LHCN-M2 (cell line): Measurements from ENCODE around the gene POLG. TPM values are rescaled to one million over a fixed set of nuclear protein-coding genes. Genes with fewer than 3 reads are reported as not detected.
A peak's percentile ranks its signal among the peaks of the same experiment; 100 is the strongest.

ENCODE experiments used
- DNase-seq: peaks from one replicate; pipeline ENCODE4 v3.0.0-alpha.2; 2012; ENCODE audit warnings: low read depth
- polyA plus RNA-seq: library from polyadenylated mRNA; unstranded; fragments of >200 nt; gene quantifications from one replicate; pipeline ENCODE4 v1.2.1, GENCODE V29; 2012; ENCODE audit warnings: missing spikeins
- total RNA-seq: library from RNA; depleted of rRNA; stranded (reverse); fragments of >200 nt; gene quantifications from 2 replicates; pipeline ENCODE4 v1.2.3, GENCODE V29; 2014; rRNA removed

POLG gene
- total RNA-seq = 57.8 and 58.8 TPM in 2 replicates
- polyA plus RNA-seq = 34.0 TPM

DNA sequence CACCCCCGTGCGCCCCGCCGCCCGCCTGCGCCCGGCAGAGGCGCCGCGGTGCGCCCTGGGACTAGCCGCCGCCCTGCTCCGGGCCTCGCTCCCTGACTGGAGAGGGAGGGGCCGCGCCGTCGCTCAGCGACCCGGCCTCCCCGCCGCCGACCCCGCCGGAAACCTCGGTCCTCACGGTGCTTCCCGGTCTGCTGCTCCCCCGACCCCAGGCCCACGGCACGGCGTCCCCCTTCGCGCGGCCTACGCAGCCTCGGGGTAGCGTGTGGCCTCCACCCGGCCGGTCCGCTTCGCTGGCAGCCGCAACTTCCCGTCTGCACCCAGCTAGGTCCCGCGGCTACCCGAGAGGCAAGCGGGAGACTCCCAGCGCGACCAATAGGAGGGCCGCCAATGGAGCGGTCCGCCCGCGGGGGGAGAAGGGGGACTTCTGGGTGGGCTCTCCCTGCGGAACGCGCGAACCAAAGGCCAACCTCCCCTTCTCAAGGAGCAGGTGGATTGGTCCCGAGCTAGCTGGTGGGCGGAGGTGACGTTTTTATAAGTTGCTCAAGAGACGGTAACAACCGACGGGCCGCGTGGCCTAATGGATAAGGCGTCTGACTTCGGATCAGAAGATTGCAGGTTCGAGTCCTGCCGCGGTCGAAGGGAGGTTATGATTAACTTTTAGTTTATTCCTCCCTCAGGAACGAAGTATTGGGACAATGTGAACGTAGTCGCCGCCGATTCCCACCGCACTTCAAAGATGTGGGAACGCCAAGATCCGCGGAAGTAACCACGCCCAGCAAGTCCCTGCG is at the start of gene POLG:
POLG (minus strand) TSS at position 315 of the 788 bp plus-strand sequence. CDS start 1,070 bp downstream, outside the sequence.
- DNase-seq = peak; percentile 98

DNA sequence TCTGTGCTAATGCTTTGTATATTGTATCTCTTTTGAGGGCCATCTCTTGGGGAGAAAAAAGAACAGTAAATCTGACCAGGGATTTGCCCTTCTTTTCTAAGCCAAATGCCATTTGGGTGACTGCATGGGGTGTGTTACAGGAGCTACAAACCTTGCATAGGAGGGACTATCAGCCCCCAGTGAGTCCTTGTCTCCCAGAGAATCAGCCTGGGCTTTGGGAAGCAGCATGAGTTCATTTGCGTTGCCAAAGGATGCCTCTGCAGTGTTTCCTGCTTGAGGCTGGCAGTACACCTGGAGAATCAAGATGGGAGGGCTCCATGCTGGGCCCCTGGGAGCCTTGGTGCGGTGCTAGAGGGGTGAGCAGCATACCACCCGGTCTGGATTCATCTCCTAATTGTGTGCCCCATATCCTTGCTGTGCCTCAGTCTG is 49.6 kb upstream of the POLG start:
- no peak for DNase-seq

DNA sequence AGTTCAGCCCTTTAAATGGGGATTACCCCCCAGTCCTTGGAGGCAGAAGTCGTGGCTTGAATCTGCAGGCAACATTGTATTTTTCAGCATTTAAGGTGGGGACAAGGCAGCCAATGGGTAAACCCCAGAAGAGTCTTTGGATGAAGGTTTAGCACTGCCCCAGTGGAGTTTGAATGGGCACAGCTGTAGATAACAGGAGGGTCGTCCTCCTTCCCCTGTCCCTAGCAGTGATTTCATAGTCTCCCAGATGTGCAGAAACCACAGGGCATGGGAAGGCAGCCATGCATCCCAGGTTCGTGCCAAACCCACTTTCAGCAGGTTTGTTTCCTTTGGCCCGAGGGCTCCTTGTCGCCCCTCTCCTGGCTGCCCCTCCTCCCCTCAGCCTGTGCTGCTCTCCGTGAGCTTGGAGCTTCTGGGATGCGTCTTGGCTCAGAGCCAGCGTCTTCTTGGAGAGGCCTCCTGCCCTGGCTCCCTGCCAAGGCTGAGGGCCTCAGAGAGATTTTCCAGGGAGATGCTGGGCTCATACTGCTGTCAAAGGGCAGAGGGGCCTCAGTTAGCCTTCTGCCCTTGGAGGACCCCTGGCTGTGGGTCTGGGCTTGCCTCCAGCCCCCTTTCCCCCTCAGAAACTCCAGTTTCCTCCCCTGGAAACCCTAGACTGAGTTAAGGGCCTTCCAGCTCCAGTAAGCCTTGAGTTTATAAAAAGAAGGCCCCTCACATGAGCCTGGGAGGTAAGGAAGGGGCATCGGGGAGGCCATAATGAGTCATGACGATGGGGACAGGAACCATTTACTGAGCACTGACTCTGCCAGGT is 48.9 kb upstream of the POLG start:
- peak; percentile 19 for DNase-seq

DNA sequence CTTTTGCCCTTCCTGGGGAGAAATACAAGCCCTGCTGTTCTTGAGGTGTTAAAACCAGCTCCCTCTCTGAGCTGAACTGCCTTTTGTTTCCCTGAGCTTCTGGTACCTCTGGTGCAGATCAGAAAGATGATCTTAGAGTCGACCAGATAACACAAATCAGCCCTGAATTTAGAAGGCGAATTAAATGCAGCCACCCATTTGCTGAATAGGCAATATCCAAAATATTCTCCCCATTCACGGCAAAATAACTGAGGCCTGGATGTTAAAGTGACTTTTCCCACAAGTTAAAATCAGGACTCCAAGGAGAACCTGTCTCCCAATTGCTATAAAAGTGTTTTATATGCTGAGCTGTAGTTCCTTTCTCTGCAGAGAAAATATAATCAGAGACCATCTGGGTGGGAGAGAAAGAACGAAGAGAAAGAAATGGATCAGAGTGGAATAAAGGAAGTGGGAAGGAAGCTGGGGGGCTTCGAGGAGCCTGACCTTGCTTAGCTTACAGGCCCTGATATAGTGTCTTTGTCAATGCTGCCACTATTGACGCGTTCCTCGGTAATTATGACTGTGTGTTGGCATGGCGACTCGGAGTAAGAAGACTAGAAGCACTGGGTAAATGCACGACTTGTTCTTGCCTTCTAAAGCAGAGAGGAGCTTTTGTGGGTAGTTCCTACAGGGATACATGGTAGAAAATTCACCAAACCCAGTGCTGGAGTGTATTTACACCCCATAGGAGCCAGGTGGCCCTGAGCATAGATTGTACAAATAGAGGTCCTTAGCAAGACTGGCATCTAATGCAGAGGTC is 47.5 kb upstream of the POLG start:
- DNase-seq = no peak

DNA sequence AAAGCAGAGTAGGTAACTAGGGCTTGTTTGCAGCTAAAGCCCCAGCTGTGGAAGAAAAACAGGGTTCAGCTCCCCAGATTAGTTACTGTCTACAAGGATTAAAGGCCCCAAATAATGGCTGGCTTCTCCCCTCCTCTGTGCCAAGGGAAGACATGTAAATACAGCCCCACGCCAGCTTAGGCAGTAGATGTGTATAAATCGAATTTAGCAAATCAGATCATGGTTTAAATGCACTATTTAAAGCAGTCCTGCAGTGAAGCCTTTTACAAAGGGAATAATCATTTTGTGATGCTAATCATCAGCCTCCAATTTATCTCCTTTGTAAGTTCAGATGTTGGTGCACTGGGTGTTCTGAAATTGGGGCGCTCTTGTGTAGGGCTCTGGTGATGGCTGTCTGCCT is 46.7 kb upstream of the POLG start:
- DNase-seq = no peak

DNA sequence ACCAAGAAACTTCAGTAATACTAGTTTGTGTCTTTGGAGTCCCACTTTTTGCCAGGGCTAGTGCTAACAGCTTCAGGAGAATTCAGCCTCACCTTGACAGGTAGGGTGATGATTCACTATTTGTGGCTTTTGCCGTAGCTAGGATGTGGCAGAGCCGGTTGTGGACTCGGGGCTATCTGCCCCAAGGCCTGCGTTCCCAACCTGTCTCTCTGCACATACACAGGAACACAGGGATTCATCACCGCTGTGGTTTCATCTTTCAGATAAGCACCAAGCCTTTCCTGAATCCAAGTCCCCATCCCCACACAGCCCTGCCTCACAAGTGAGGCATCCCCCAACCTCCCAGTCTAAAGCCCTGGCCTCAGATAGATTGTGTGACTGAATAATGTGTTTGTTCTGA is 45.2 kb upstream of the POLG start:
- DNase-seq = no peak

DNA sequence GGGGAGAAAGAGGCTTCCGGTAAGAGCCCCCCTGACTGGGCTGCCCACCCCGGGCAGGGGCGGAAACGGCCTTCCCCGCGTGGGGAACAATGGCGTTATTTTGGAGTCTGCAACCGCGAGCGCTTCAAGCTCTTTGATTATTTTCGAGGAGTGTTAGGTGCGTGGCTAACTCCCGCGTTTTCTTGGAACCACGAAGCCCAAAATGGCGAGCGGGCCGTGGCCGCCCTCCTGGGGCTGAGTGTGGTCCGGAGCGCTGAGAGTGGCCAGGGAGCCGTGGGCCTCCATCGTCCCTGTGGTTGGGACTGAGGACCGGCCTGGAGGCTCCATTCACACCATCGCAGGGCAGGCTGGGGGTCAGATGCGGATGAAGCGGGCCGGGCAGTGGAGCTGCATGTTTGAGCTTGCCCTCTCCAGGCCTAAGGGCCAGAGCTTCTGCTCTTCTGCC is 44.6 kb upstream of the POLG start:
- DNase-seq = no peak

DNA sequence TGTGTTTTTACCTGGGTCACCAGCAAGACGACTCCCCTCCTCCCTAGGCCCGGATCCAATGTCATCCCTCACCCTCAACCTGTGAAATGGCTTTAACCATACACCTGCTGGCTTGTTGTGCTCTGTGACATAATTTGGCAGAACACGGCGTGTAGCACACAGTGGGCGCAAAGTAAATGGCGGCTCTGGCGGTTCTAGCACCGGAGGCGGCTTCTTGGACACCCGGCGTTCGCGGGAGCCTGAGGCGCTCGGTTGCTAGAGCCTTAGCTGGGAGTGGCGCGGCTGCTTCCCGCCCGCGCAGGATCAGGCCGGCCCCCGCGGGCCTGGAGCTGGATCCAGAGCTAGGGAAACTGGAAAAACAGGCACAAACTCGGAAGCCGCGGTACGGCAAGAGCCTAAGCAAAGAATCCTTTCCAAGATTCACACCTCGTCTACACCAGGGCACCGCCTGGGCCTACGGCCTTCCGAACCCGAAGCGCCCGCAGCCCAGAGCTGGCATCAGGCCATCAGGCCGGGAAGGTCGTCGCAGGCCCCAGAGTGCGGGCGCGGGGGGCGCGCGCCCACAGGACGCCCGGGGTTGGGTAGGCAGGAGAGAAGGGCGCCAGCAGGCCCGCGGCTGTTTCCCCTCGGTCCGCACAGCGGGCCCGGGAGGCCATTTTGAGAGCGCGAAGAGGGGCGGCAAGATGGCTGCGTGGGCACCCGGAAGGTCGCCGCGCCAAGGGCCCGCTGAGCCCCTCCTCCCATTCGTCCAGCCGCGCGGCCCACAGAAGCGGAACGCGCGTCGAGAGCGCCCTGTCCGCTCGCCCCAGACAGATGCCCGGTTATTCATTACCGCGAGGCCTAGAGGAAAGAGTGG is 43.9 kb upstream of the POLG start:
- no peak for DNase-seq

DNA sequence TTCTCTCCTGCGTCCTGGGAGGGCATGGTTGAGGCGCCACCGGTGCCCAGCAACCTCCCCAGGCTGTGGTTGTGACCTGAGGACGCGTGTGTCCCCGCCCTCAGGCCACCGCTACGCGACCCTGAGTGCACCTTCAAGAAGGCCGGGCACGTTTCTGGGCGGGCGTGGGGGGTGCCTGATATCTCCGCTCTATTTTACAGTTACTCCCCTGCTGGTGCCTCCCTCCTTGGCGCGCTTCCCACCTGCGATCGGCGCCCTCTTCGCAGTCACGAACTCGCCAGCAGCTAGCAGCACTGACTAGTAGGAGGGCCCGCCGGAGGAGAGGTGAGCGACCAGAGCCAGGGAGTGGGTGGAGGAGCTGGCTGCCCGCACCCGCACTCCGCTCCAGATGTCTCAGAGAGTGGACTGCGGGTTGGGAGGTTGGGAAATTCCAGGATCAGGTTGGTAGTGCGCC is 43.2 kb upstream of the POLG start:
- DNase-seq = no peak

DNA sequence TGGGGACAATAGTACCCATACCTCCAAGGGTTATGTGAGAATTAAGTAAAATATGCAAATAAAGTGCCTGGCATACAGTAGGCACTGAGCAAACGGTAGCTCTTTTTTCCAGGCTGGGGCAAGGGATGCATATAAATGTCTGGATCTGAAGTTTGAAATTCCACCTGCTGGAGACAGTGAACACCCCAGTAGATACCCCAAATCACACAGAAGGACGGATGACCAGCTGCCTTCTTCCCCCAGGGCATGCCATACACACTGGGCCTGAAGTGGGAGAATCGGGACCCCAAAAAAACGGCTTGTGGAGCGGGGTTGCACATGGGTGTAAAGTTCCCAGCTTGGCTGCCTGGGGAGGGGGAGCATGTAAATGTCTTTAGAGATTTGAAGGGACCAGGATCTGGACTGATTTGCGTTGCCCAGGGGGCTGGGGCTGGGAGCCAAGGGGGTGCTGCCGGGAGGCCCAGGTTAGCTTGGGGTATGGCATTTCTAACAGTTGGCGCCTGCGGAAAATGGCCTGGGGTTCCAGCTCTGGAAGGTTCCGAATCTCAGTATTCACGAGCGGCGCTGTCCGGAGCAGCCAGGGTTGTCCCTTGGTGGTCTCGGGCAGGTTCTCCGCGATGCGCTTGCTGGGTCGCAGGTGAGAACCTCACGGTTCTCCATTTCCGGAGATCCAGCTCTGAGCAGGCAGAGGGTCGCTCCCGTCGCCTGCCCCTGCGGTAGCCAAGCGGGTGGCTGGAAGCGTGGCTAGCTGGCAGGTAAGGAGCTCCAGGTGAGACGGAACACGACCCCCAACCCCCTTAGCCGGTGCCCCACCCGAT is 42.6 kb upstream of the POLG start:
- DNase-seq = no peak

DNA sequence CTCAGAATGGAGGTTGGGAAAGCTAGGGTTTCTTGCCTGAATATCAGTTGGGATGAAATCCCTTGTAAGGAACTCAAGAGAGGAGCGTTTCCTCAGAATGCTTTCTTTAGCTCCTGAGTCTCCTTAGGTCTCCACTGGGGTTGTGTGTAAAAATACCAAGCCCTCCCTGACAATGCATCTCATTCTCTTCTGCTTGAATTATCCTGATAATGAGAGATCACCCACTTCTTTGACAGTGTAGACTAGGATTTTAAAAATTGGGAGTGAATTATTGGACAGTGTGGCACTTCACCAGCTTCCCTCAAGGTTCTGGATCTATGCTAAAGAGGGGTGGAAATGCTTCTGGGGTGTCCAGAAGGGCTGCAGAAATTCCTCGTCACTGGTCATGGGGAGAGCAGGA is 41.8 kb upstream of the POLG start:
- DNase-seq = no peak

DNA sequence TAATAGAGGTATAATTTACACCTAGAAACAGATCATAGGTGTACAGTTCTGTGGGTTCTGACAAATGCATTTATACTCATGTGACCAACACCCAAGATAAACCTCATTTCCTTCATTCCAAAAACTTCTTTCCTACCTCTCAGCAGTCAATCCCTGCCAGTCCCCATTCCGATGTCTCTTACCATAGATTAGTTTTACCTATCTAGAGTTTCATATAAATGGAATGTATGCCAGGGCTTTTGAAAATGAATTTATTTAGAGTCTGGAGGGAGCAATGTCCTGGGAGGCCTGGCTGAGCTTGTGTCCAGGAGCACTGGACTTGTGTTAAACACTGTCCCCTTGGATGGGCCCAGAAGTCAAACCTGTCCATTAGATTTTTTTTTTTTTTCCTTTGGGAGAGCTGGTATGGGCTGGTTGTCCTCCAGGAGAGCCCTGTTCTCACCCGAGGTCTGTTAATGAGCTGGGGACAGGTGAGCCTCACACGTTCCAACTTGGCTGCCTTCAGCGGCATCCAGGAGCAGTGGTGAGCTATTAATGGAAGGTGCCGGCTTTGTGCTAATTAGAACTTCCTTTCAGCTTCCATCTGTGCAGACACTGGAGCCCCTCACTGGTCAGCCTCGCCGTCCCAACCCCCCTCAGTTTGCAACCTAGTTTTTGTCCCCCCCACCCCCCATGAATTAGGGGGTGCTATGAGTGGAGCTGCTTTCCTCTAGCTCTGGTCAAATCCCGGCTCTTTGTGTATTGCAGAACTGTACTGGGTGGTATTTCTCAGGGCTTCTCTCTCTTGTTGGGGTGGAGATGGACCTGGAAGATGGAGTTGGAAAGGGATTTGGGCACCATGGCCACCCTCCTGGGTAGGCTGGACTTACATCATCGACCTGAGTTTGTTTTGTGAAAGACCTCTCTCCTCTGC is 40.7 kb upstream of the POLG start:
- DNase-seq = no peak

DNA sequence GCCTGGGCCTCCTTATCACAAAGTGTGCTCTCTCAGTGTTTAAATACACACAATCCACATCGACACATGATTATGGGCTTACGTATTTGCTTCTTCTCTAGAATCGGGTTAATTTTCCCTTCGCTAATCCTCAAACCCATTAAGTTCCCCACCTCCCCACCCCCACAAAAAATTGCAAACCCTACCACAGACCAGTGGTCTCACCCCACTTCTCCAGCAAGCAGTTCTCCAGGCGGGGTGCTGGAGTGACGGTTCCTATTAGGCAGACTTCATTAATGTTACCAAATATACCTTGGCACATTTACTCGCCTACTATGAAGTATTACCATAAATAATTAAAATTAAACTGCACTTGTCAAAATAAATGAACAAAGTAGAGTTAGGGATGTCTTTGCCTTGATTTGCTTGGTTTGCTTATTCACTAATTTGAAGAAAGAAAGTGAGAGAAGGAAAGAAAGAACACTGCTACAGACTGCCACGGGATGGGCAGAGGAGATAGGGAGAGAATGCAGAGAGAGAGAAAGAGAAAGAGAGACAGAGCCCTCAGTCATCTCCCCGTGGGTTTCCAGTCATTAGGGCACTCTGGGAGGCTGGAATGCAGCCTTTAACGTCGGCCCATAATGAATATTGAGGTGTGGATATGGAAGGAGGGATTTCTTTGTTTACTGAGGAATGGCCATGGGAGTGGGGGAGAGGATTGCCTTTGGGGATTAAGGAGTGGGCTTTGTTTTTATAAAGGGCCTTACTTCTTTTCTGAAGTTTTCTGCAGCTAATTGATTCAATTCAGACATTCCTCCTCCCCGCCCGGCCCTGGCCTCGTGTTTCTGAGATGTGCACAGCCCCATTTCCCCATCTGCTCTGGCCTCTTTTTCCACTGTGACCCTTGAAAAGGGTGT is 39.7 kb upstream of the POLG start:
- no peak for DNase-seq

DNA sequence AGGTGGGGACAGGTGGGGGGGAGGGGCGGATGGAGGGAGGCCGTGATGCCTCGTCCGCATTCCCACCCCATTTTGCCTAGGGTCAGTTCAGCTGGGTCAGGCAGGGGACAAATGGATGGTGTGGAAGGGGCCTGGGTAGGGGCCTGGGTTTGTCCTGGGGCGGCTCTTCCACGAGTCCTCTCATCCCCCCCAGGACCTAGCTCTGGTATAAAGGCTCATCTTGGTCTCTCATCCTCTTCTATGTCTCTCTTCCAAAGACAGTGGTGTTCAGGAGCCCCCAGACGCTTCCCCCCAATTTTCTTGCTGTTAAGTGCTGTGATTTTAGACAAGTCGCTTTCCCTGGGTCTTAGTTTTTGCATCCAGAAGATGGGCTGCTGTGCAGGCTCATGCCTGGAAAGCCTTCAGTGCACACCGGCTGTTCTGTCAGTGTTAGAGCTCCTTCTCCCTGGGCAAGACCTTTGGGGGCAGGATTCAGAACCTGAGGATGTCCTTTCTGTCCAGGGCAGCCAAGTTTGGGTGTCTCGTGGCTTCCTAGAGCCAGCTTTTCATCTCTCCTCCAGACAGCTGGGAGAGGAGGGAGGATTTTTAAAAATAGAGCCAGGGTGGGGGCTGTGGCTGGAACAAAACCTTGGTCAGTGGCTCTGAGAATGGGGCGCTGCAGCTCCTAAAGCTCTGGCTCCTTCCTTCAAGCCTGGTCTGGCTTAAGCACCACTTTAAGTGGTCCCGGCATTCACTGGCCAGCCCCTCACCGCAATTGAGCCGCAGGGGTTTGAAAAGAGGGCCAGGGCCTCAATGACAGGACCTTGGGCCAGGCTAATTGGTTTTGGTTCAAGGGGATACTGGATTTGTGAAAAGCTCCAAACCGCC is 37.7 kb upstream of the POLG start:
- DNase-seq = no peak

DNA sequence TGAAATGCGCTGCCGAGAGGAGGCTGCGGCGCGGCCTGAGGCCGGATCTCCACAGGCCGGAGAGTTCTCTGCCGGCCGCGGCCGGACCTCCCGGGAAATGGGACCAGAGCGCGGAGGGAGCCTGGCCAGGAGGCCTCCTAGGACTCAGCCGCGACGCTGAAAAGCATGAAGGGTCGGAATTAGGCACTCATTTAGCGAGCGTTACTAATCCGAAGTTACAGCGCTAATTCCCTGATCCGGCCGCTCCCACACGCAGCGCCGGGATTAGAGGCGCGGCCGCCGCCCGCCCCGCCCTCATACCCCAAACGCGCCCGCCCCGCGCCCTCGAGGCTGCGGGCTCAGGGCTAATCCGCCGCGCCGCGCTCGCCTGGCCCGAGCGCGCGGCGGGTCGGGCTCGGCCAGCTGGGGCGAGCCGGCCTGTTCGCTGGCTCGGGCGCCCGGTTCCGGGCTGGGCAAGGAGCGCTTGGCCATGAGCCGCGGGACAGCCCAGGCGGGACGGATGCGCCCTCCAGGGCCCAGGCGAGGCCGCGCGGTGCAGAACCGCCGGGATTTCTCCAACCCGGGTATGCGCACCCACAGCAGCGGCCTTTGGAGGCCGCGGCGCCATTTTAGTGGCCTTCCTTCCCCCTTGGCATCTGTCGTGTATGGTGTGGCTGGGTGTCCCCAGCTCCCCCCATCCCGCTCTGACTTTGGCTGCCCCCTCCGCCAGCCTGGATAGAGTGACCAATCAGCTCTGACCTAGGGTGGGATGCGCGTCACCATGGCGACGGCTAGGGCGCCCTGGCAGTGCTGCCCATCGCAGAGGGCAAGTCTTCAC is 36.8 kb upstream of the POLG start:
- DNase-seq = no peak

DNA sequence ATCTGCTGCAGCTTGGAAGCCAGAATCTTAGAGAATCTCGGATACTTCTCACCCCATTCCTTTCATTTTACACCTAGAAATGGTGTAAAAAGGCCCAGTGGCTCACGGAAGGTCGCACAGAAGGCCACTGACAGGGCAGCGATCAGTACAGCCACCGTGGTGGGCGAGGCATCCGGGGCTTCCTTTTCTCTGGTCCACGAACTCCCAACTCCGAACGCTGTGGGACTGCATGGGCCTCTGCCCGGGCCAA is 36.3 kb upstream of the POLG start:
- DNase-seq = no peak
